ENCODE data around the gene FAM204A. TPM values are rescaled to one million over a fixed set of nuclear protein-coding genes. Genes with fewer than 3 reads are reported as not detected.

The FAM204A gene
- total and polyA plus RNA-seq, 10 of the 15 experiments (the other 5 are each of a cell fraction or from before 2014, with no cell fraction given), result 24.5 to 96.0 (median 67.6) TPM

DNA sequence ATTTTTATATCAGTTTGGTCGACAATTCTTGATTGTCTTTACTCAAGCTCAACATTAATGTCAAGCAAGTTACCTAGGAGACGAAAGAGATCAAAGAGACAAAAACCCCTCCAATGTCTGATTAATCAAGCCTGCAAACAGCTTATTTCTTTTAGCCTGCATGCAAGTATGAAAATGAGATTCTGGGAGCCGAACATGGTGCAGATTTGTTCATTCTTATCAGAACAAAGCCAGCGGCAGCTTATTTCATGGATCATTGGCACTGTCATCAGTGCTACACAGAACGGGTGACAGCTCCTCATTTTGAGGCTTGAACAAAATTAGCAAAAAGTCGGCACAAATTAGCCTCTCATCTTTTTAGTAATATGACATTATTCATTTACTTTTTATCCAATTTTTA lies 26.5 kb downstream of the FAM204A start:
- no peaks in the 10 kb centered on the region for H3K4me1 ChIP-seq (ENCODE audit: control insufficient read depth, insufficient read depth, low read length)
- no peak overlapping the region for H3K4me2 ChIP-seq (ENCODE audit: control insufficient read depth, insufficient read depth)
- no peaks in the 10 kb centered on the region for H3K9me3 ChIP-seq (replicated peaks; ENCODE audit: control insufficient read depth, insufficient read depth, low read length)
- ChIA-PET POLR2A (no interaction called here), SMC1A (ENCODE audit: uncharacterized antibody, unreplicated experiment) (interaction anchor here (1.1 to 1.7 kb wide), 2 partner anchors 11 to 37 kb away, joined by 4 read pairs; no protein-coding TSS in a partner anchor), CTCF (interaction anchor here (0.7 to 3.0 kb wide), 5 partner anchors 10 to 56 kb away, joined by 3 to 10 read pairs (median 4); no protein-coding TSS in a partner anchor), RAD21 (ENCODE audit: unreplicated experiment) (no interaction called here)
- H3K27ac ChIP-seq (ENCODE audit: control insufficient read depth, insufficient read depth), result no peak overlapping the region
- intact Hi-C loops (cut with micrococcal nuclease; ENCODE audit: unreplicated experiment) (no loop called here), in situ Hi-C loops (cut with MboI) (no loop called here)
- FAIRE-seq (no peak), DNase-seq (ENCODE audit: low read depth, low spot score) (no peak), ATAC-seq (no peak)
- no peak overlapping the region for H3K9ac ChIP-seq (ENCODE audit: control insufficient read depth, insufficient read depth, low read length)
- WGBS (ENCODE audit: insufficient coverage, insufficient replicate concordance, low lambda C conversion rate, missing lambda C conversion rate), result 92% methylated on average over 6 of the region's 6 CpGs
- H3K4me3 ChIP-seq, result no peak overlapping the region
- peaks cover 3 to 11% of the 10 kb centered on the region in 2 experiments; a peak in 3 of 4 replicates for H3K36me3 ChIP-seq (ENCODE audit: control insufficient read depth in 2 of 2, insufficient read depth in 2 of 2, low read length in 1 of 2)
- H3K27me3 ChIP-seq (replicated peaks in 1 of 2; ENCODE audit: control insufficient read depth in 2 of 2, insufficient read depth in 2 of 2, low read length in 1 of 2), result no peaks in the 10 kb centered on the region
- H2AFZ ChIP-seq (ENCODE audit: control insufficient read depth, low read depth, low read length), result no peak overlapping the region
- BruUV-seq (replicated peaks), result no TSS peak
- no peaks in the 10 kb centered on the region for H3K79me2 ChIP-seq (ENCODE audit: control insufficient read depth, insufficient read depth, low read length)
- H4K20me1 ChIP-seq (ENCODE audit: control insufficient read depth, insufficient read depth), result no peaks in the 10 kb centered on the region
- TF ChIP-seq RUNX3 (IDR thresholded peaks at IDR 0.05; ENCODE audit: low read length) (no peak), SMAD1 (IDR thresholded peaks at IDR 0.05; ENCODE audit: low read depth, partially characterized antibody) (no peak), SREBF2 (IDR thresholded peaks at IDR 0.05; ENCODE audit: low read length) (no peak), CBFB (IDR thresholded peaks at IDR 0.05; ENCODE audit: low read depth) (no peak), POLR2AphosphoS2 (IDR thresholded peaks at IDR 0.05; ENCODE audit: low read depth, low read length) (no peak), ATF7 (IDR thresholded peaks at IDR 0.05; ENCODE audit: low read depth) (no peak), SP1 (IDR thresholded peaks at IDR 0.05; ENCODE audit: low read depth, low read length) (no peak), SUZ12 (IDR thresholded peaks at IDR 0.05; ENCODE audit: unreplicated experiment) (no peak), POLR2A (IDR thresholded peaks at IDR 0.05; ENCODE audit: low read depth, low read length) (no peak), NBN (IDR thresholded peaks at IDR 0.05) (no peak)
- TF ChIP-seq, protein P1, sequence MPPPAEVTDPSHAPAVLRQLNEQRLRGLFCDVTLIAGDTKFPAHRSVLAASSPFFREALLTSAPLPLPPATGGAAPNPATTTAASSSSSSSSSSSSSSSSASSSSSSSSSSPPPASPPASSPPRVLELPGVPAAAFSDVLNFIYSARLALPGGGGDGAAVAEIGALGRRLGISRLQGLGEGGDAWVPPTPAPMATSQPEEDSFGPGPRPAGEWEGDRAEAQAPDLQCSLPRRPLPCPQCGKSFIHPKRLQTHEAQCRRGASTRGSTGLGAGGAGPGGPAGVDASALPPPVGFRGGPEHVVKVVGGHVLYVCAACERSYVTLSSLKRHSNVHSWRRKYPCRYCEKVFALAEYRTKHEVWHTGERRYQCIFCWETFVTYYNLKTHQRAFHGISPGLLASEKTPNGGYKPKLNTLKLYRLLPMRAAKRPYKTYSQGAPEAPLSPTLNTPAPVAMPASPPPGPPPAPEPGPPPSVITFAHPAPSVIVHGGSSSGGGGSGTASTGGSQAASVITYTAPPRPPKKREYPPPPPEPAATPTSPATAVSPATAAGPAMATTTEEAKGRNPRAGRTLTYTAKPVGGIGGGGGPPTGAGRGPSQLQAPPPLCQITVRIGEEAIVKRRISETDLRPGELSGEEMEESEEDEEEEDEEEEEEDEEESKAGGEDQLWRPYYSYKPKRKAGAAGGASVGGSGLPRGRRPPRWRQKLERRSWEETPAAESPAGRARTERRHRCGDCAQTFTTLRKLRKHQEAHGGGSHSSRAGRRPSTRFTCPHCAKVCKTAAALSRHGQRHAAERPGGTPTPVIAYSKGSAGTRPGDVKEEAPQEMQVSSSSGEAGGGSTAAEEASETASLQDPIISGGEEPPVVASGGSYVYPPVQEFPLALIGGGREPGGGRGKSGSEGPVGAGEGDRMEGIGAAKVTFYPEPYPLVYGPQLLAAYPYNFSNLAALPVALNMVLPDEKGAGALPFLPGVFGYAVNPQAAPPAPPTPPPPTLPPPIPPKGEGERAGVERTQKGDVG (CRISPR knock-in tag; IDR thresholded peaks at IDR 0.05), result no peak
- TF ChIP-seq, protein P2, sequence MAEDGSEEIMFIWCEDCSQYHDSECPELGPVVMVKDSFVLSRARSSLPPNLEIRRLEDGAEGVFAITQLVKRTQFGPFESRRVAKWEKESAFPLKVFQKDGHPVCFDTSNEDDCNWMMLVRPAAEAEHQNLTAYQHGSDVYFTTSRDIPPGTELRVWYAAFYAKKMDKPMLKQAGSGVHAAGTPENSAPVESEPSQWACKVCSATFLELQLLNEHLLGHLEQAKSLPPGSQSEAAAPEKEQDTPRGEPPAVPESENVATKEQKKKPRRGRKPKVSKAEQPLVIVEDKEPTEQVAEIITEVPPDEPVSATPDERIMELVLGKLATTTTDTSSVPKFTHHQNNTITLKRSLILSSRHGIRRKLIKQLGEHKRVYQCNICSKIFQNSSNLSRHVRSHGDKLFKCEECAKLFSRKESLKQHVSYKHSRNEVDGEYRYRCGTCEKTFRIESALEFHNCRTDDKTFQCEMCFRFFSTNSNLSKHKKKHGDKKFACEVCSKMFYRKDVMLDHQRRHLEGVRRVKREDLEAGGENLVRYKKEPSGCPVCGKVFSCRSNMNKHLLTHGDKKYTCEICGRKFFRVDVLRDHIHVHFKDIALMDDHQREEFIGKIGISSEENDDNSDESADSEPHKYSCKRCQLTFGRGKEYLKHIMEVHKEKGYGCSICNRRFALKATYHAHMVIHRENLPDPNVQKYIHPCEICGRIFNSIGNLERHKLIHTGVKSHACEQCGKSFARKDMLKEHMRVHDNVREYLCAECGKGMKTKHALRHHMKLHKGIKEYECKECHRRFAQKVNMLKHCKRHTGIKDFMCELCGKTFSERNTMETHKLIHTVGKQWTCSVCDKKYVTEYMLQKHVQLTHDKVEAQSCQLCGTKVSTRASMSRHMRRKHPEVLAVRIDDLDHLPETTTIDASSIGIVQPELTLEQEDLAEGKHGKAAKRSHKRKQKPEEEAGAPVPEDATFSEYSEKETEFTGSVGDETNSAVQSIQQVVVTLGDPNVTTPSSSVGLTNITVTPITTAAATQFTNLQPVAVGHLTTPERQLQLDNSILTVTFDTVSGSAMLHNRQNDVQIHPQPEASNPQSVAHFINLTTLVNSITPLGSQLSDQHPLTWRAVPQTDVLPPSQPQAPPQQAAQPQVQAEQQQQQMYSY (CRISPR knock-in tag; IDR thresholded peaks at IDR 0.05), result no peak
- TF ChIP-seq, protein P3, sequence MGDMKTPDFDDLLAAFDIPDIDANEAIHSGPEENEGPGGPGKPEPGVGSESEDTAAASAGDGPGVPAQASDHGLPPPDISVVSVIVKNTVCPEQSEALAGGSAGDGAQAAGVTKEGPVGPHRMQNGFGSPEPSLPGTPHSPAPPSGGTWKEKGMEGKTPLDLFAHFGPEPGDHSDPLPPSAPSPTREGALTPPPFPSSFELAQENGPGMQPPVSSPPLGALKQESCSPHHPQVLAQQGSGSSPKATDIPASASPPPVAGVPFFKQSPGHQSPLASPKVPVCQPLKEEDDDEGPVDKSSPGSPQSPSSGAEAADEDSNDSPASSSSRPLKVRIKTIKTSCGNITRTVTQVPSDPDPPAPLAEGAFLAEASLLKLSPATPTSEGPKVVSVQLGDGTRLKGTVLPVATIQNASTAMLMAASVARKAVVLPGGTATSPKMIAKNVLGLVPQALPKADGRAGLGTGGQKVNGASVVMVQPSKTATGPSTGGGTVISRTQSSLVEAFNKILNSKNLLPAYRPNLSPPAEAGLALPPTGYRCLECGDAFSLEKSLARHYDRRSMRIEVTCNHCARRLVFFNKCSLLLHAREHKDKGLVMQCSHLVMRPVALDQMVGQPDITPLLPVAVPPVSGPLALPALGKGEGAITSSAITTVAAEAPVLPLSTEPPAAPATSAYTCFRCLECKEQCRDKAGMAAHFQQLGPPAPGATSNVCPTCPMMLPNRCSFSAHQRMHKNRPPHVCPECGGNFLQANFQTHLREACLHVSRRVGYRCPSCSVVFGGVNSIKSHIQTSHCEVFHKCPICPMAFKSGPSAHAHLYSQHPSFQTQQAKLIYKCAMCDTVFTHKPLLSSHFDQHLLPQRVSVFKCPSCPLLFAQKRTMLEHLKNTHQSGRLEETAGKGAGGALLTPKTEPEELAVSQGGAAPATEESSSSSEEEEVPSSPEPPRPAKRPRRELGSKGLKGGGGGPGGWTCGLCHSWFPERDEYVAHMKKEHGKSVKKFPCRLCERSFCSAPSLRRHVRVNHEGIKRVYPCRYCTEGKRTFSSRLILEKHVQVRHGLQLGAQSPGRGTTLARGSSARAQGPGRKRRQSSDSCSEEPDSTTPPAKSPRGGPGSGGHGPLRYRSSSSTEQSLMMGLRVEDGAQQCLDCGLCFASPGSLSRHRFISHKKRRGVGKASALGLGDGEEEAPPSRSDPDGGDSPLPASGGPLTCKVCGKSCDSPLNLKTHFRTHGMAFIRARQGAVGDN (IDR thresholded peaks at IDR 0.05), result no peak
- TF ChIP-seq, protein P4, sequence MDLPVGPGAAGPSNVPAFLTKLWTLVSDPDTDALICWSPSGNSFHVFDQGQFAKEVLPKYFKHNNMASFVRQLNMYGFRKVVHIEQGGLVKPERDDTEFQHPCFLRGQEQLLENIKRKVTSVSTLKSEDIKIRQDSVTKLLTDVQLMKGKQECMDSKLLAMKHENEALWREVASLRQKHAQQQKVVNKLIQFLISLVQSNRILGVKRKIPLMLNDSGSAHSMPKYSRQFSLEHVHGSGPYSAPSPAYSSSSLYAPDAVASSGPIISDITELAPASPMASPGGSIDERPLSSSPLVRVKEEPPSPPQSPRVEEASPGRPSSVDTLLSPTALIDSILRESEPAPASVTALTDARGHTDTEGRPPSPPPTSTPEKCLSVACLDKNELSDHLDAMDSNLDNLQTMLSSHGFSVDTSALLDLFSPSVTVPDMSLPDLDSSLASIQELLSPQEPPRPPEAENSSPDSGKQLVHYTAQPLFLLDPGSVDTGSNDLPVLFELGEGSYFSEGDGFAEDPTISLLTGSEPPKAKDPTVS (IDR thresholded peaks at IDR 0.05; ENCODE audit: low read depth, low read length), result no peak
